PC-9 (cell line): ENCODE results near the gene MEMO1.

ENCODE experiments used
- EZH2 ChIP-seq: fragments of 200-600 bp; sonication (generic); IDR thresholded peaks from 2 replicates; pipeline ENCODE4 v1.8.0; 2017; ENCODE audit warnings: antibody characterized with exemption, low read depth
- TF ChIP-seq, protein P1 (sequence below): fragments of 200-600 bp; sonication (generic); conservative IDR thresholded peaks from 2 replicates; pipeline ENCODE4 v1.6.1; 2017; ENCODE audit warnings: mixed run types, antibody characterized with exemption, mild to moderate bottlenecking, moderate library complexity

DNA sequence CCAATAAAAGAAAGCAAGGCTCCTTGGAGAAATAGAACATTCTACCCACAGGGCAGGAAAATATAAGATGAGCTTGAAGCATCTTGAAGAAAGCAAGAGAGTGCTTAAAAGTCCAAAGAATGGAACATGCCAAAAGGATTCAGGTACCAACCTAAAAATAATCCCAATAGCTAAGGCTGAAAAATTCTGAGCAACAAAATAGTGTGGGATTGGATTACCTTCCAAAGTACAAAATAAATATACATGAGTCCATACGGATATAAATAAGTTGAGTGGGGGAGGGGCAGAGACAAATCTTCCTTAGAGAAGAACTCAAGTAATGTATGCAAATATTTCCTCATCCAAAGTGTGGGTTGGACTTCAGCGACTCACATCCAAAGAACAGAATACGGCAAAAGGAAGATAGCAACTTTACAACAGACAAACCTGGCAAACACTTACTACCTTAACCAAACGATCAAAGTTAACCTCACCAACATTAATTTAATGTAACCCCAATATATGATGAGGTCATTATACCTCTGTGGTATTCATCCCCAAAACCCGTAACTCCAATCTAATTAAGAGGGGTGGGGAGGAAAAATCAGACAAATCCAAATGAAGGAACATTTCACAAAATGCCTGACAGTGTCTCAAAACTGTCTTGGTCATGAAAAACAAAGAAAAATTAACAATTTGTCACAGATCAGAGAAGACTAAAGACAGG, 26.9 kb downstream of the MEMO1 start:
- TF ChIP-seq EZH2, result no peak
- TF ChIP-seq, protein P1, sequence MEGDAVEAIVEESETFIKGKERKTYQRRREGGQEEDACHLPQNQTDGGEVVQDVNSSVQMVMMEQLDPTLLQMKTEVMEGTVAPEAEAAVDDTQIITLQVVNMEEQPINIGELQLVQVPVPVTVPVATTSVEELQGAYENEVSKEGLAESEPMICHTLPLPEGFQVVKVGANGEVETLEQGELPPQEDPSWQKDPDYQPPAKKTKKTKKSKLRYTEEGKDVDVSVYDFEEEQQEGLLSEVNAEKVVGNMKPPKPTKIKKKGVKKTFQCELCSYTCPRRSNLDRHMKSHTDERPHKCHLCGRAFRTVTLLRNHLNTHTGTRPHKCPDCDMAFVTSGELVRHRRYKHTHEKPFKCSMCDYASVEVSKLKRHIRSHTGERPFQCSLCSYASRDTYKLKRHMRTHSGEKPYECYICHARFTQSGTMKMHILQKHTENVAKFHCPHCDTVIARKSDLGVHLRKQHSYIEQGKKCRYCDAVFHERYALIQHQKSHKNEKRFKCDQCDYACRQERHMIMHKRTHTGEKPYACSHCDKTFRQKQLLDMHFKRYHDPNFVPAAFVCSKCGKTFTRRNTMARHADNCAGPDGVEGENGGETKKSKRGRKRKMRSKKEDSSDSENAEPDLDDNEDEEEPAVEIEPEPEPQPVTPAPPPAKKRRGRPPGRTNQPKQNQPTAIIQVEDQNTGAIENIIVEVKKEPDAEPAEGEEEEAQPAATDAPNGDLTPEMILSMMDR, result no peak
